ENCODE data around the gene DCTN4. TPM values are rescaled to one million over a fixed set of nuclear protein-coding genes. Genes with fewer than 3 reads are reported as not detected.

Gene DCTN4
- total RNA-seq, 1 experiment from 2014 or later: 67.6 TPM

GRCh38 chr5:150665044-150665443, 93.8 kb downstream of the DCTN4 start:
- CTCF ChIA-PET: no interaction called here
- H3K9me3 ChIP-seq (ENCODE audit: low read depth, low read length, poor library complexity, severe bottlenecking): no peaks in the 10 kb centered on the region
- intact Hi-C loops (cut with micrococcal nuclease; ENCODE audit: unreplicated experiment): no loop called here
- H3K27ac ChIP-seq (ENCODE audit: low read depth, low read length, poor library complexity, severe bottlenecking): no peak overlapping the region
- BruUV-seq (replicated peaks): no TSS peak
- H3K4me1 ChIP-seq (ENCODE audit: insufficient read depth, low read length, poor library complexity, severe bottlenecking): no peaks in the 10 kb centered on the region
- POLR2A ChIA-PET (ENCODE audit: low non-redundant PET): no interaction called here
- no peak for DNase-seq (ENCODE audit: low spot score)
- H3K36me3 ChIP-seq (ENCODE audit: insufficient read depth, low read length, poor library complexity, severe bottlenecking): no peaks in the 10 kb centered on the region
- no peak overlapping the region for H3K4me3 ChIP-seq (ENCODE audit: low read depth, low read length, poor library complexity, severe bottlenecking)
- H3K27me3 ChIP-seq (replicated peaks; ENCODE audit: insufficient read depth, low read depth, low read length, poor library complexity): no peaks in the 10 kb centered on the region
- TF ChIP-seq EZH2 (IDR thresholded peaks at IDR 0.05; ENCODE audit: borderline replicate concordance, low read depth, low read length, poor library complexity, severe bottlenecking) (no peak), CTCF (conservative IDR thresholded peaks at IDR 0.05; ENCODE audit: low read depth, low read length) (no peak)

GRCh38 chr5:150663936-150664335, 94.9 kb downstream of the DCTN4 start:
- H3K36me3 ChIP-seq (ENCODE audit: insufficient read depth, low read length, poor library complexity, severe bottlenecking): no peaks in the 10 kb centered on the region
- H3K27me3 ChIP-seq (replicated peaks; ENCODE audit: insufficient read depth, low read depth, low read length, poor library complexity): no peaks in the 10 kb centered on the region
- no peak overlapping the region for H3K27ac ChIP-seq (ENCODE audit: low read depth, low read length, poor library complexity, severe bottlenecking)
- ChIA-PET CTCF (no interaction called here), POLR2A (ENCODE audit: low non-redundant PET) (no interaction called here)
- H3K9me3 ChIP-seq (ENCODE audit: low read depth, low read length, poor library complexity, severe bottlenecking): no peaks in the 10 kb centered on the region
- no peak for TF ChIP-seq EZH2 (IDR thresholded peaks at IDR 0.05; ENCODE audit: borderline replicate concordance, low read depth, low read length, poor library complexity, severe bottlenecking)
- no peak for TF ChIP-seq CTCF (conservative IDR thresholded peaks at IDR 0.05; ENCODE audit: low read depth, low read length)
- no peak for DNase-seq (ENCODE audit: low spot score)
- H3K4me1 ChIP-seq (ENCODE audit: insufficient read depth, low read length, poor library complexity, severe bottlenecking): no peaks in the 10 kb centered on the region
- H3K4me3 ChIP-seq (ENCODE audit: low read depth, low read length, poor library complexity, severe bottlenecking): no peak overlapping the region
- no TSS peak for BruUV-seq (replicated peaks)
- intact Hi-C loops (cut with micrococcal nuclease; ENCODE audit: unreplicated experiment): no loop called here

- Histone ChIP-seq H3K36me3 (ENCODE audit: insufficient read depth, low read length, poor library complexity, severe bottlenecking) (no peaks in the 10 kb centered on the region), H3K9me3 (ENCODE audit: low read depth, low read length, poor library complexity, severe bottlenecking) (no peaks in the 10 kb centered on the region), H3K27me3 (replicated peaks; ENCODE audit: insufficient read depth, low read depth, low read length, poor library complexity) (no peaks in the 10 kb centered on the region), H3K27ac (ENCODE audit: low read depth, low read length, poor library complexity, severe bottlenecking) (no peak overlapping the region), H3K4me3 (ENCODE audit: low read depth, low read length, poor library complexity, severe bottlenecking) (no peak overlapping the region), H3K4me1 (ENCODE audit: insufficient read depth, low read length, poor library complexity, severe bottlenecking) (no peaks in the 10 kb centered on the region)
- TF ChIP-seq EZH2 (IDR thresholded peaks at IDR 0.05; ENCODE audit: borderline replicate concordance, low read depth, low read length, poor library complexity, severe bottlenecking) (no peak), CTCF (conservative IDR thresholded peaks at IDR 0.05; ENCODE audit: low read depth, low read length) (no peak)
- DNase-seq (ENCODE audit: low spot score): no peak
- ChIA-PET CTCF (interaction anchor here (0.6 kb wide), 1 partner anchor 149 kb away, joined by 3 read pairs; no protein-coding TSS in a partner anchor), POLR2A (ENCODE audit: low non-redundant PET) (no interaction called here)
- BruUV-seq (replicated peaks): no TSS peak
- intact Hi-C loops (cut with micrococcal nuclease; ENCODE audit: unreplicated experiment): no loop called here
These were observed 95.9 kb downstream of the DCTN4 start for GRCh38 chr5:150662731-150663516.

All from A673 (cell line).